HG03135 (cell line): ENCODE measurements around the gene FBLN2.

ENCODE experiments used
- ATAC-seq: cut with Tn5 transposase; IDR thresholded peaks from one replicate; pipeline ENCODE4 v1.9.1; 2021; ENCODE audit warnings: mild to moderate bottlenecking, moderate library complexity; ENCODE audit not compliant: unreplicated experiment

Gene FBLN2

DNA sequence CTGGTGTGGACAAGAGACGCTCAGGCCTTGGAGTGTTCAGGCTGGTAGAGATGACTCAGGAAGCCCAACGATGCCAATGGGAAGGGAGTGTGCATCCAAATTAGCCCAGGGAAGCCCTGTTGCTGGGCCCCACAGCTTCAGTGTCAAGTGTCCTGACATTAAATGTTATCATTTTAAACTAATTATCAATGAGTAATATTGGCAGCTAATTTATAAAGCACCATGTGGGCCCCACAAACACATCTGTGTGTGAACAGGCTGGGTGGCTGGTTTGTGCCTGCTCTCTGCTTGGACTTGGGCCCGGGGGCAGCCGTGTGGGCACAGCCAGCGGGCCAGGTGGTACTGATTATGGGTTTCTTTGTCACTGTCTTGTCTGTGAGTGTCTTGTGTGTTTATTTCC, 15.0 kb downstream of the FBLN2 start:
- ATAC-seq, result no peak

DNA sequence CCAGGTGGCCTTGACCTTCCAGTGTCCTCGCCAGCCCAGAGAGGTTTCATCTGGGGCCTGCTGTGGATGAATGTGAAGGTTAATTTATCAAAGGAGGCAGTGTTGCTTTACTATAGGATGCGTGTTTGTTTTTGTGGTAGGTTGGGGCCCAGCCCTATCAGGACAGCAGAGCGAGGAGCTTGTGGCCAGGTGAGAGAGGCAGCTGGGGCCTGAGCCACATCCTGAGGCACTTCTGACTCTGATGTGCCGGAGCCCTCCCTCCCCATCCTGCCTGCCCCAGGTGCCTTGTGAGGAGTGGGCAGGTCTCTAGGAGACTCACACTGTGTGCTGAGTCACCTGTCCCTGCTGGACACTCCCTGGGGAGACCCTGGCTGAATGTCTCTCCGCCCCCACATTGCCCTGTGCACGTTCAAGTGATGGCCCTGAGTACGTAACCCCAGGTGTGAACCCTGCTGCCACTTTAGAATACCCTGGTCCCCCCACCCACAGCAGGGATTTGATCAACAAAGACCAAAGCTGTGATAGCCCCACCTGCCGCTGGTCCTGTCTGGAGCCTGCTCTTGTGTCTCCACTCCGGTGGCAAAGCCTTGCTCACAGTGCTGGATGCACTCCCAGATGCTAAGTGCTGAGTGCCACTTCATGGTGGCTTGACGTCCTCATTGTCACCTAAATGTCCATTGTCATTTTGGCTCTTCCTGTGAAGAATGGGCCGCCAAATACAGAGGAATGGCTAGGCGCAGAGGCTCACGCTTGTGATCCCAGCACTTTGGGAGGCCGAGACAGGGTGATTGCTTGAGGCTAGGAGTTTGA, 16.0 kb downstream of the FBLN2 start:
- no peak for ATAC-seq

DNA sequence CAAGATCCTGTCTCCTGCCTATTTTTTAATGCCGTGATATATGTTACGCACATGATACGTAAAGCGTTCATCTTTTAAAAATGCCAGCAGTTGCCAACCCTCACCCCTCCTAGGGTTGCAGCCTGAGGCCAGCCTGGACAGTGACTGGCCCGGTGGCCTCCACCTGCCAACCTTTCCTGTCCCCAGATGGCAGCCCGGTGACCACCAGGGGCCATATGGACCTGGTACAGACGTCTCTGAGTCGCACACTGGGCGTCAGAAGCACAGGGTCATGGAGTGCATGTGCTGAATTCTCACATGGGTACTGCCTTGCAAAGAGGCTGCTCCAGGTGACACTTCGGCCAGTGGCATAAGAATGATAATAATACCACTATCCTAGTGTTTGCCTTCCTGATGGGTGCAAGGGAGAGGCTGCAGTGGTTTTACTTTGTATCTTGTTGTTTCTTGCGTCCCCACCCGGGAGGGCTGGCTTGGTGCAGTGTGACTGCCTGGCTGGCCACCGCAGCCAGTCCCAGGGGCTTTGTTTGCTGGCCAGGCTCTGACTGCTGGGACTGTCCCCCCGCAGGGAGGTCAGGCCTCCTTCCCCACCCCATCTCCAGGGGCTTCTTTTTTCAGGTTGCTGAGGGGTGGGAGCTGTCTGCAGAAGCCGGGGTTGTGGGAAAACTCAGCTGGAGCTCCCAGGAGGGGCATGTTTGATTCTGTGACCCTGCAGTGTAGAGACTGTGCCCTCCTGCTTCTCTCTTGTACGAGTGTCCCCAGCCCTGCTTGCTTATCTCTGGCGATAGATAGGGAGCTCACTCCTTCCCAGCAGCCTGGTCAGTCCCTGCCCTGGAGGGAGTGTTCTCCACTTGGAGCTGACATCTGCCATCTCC, 16.9 kb downstream of the FBLN2 start:
- no peak for ATAC-seq

DNA sequence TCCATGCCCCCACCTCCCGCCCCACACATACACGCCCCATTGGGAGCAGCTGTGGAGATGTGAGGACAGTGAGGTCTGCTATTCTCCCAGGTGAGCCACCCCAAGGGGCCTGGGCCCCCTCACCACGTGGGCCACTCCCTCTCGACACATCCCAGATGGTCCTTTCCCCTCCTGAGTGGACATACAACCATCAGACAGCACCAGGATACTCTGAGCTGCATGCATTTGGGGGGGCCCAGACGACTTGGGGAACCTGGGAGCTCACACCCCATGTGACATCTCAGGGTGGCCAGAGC, 17.5 kb downstream of the FBLN2 start:
- ATAC-seq, result no peak

DNA sequence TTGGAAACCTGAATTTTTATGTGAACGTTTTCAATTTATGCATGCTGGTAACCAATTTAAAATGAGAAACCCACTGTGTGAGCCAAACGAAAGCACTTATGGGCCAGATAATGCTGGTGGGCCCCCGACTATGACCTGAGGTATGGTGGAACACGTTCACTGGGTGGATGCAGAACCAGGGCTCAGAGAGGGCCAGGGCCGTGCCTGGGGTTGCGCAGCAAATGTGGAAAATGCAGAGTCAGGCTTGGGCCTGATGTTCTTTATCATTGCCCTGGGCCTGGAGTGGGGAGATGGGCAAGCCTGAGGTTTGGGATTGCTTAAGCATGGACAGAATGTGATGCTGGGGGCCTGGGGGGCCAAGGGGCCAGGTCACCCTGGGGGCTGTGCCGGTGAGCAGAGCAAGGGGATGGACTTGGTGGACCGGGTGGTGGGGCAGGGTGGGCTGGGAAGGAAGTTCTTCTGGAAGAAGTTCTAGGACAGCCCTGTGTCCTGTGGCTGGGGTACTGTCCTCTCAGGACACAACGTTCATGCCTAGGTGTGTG, 17.9 kb downstream of the FBLN2 start:
- ATAC-seq, result no peak

DNA sequence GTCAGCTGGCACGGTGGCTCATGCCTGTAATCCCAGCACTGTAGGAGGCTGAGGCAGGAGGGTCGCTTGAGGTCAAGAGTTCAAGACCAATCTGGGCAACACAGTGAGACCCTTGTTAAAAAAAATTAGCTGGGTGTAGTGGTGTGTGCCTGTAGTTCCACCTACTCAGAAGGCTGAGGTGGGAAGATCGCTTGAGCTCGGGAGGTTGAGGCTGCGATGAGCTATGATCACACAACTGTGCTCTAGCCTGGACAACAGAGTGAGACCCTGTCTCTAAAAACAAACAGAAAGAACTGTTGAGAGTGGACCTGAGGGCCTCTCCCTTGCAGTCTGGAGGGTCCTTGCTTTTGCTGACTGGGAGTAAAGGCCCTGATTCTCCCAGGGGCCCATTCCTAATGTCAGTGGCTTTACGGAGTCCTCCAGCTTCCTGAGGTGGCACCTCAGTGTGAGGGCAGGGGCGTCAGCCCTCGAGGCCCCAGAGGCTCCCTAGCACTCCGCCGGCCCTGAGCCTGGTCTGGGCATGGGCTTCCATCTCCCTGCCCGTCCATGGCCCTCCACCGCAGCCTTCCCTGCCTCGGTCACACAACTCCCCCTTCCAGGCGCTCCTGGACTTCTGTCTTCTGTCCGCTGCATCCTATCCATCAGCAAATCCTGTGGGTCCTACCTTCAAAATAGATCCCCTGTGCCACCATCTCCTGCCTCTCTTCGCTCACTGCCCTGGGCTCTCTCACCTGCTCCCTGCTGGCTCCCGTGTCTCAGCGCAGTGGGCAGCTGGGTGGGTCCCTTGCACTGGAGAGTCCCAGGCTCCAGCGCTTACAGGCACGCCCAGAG, 19.0 kb downstream of the FBLN2 start:
- ATAC-seq, result no peak

DNA sequence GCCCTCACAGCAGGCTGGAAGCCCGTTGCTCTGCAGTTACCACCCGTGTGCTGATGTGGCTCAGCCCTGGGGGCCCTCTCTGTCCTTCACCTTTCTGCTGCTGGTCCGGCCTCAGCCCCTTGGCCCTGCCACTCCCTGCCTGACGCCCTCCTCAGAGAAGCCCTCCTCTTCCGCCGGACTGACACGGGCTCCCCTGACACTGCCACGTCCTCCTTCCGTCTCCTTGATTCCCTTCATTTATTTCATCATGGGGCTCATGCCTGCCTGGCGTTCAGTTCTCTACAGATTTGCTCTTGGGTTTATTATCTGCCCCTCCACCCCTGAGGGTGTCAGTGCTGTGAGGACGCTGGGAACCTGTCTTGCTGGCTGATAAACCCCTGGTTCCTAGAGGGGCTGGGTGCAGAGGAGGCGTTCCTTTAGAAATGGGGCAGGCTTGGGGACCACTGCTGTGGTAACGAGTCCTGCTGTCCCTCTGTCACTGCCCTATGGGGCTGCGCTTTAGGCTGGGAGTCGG, 19.6 kb downstream of the FBLN2 start:
- ATAC-seq, result no peak

DNA sequence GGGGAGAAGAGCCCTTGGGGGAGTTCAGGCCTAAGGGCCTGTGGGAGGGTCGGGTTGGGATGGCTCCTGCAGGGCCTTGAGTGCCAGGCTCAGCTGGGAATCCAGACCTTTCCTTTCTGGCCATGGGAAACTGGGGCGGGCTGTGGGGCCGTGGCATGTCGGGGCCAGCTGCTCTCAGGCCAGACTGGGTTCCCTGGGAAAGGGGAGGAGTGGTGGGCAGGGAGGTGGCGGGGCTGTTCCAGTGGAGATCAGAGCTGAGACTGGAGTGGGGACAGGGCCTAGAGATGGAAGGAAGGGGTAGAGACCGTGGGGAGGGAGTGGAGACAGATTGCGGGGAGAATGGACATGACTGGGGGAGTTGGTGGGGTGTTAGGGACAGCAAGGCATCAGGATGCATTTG, 20.3 kb downstream of the FBLN2 start:
- ATAC-seq, result no peak

DNA sequence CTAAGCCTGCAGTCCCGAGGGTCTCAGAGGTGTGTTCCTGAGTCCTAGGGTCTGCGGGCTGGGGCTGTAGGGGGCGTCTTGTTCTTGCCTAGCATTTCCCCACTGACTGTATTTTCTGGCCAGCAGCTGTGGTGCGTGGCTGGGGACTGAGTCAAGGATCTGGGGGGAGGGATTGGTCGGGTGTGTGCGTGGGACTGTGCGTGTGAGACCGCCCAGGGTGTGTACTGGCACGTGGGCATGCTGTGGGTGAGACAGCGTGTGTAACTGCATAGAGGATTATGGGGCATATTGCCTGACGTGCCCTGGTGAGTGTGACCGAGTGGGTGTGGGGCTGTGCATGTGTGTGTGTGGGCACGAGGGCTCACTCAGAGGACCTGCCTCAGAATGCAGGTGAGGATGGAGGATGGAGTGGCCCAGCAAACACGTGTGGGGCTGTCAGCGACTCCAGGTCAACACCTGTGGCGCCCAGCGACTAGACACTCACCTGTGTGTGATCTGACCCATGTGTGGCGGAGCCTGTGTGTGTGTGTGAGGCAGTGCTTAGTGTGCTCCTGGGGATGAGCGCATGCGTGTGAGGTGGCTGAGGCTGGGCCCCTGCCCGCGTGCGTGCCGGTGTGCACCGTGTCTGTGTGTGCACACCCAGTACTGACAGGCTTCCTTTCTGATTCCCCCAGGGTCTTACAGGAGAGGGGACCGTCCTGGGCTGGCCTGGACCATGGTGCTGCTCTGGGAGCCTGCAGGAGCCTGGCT, 20.9 kb downstream of the FBLN2 start:
- no peak for ATAC-seq

DNA sequence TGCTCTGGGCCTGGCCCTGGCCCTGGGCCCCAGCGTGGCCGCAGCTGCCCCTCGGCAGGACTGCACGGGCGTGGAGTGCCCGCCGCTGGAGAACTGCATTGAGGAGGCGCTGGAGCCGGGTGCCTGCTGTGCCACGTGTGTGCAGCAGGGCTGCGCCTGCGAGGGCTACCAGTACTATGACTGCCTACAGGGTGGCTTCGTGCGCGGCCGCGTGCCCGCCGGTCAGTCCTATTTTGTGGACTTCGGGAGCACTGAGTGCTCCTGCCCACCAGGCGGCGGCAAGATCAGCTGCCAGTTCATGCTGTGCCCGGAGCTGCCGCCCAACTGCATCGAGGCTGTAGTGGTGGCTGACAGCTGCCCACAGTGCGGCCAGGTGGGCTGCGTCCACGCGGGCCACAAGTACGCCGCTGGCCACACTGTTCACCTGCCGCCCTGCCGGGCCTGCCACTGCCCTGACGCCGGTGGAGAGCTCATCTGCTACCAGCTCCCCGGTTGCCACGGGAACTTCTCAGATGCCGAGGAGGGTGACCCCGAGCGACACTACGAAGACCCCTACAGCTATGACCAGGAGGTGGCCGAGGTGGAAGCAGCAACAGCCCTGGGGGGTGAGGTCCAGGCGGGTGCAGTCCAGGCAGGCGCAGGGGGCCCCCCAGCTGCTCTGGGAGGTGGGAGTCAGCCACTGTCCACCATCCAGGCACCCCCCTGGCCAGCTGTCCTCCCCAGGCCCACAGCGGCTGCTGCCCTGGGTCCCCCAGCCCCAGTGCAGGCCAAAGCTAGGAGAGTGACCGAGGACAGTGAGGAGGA, 21.7 kb downstream of the FBLN2 start:
- ATAC-seq, result no peak

DNA sequence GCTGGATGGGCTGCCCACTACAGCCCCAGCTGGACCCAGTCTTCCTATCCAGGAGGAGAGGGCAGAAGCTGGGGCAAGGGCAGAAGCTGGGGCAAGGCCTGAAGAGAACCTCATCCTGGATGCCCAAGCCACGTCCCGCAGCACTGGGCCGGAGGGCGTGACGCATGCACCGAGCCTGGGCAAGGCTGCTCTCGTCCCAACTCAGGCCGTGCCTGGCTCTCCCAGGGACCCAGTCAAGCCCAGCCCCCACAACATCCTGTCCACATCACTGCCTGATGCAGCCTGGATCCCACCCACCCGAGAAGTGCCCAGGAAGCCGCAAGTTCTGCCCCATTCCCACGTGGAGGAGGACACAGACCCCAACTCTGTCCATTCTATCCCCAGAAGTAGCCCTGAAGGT, 22.3 kb downstream of the FBLN2 start:
- no peak for ATAC-seq

DNA sequence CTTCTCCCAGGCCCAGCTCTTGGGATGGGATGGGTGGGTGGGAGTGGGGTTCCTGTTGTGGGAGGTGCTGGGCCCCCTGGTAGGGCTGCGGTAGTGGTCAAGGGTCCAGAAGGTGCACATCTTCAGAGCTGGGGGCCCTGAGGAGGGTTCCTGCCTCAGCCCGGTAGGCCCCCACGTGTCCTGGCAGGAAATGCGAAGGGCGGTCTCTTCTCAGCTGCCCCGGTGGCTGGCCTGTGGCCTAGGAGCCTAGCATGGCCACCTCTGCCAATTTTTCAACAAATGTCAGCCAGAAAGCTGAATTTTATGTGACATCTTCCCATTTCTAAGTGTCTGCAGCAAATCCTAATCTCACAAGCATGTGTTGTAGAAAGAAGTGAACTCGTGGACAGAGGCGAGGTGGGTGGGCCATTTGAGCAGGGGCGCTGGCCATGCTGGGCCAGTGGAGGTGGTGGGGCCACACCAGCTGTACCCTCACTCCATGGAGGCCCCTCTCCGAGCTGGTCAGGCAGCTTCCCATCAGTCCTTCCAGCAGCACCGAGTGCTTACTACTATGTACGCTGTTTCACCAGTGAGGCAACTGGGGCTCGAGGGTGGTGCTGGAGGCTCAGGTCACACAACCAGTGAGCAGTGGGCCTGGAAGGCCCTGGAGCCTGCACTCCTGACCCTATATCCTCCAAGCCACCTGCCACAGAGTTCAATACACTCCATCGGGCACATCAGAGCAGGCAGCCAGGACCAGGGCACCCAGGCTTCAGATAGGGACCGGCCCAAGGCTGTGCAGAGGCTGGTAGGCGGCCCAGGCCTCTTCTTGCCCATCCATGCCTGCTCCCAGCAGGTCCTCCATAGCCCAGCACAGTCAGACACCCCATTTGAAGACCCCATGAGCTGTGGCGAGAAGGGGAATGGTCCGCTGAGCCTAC, 23.2 kb downstream of the FBLN2 start:
- no peak for ATAC-seq

DNA sequence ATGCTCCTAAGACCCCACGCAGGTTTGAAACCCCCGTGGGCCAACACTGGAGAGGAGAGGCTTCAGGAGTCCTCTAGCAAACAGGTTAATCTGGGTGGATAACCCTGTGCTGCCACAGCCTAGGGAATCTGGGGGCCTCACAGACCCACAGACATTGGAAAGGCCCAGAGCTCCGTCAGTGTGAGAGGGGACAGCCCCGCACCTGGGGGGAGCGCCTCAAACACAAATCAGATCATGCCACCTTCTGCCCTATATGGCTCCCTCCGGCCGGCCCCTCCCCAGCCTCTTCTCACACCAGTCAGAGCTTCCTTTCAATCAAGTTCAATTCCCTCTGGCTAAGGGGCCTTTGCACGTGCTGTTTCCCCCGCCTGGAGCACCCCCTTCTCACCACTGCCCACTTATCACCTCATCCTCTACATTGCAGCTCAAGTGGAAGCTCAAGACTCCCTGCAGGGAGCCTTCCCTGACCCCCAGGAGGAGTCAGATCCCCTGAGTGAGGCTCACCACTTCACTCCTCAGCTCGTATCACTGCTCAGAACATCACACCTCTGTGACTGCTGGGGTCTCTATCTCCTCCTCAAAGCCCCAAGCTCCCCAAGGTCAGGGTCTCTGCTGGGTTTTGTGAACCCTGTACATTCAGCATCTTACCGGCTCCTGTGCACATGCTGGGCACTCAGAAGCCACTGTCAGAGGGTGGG, 24.1 kb downstream of the FBLN2 start:
- no peak for ATAC-seq

DNA sequence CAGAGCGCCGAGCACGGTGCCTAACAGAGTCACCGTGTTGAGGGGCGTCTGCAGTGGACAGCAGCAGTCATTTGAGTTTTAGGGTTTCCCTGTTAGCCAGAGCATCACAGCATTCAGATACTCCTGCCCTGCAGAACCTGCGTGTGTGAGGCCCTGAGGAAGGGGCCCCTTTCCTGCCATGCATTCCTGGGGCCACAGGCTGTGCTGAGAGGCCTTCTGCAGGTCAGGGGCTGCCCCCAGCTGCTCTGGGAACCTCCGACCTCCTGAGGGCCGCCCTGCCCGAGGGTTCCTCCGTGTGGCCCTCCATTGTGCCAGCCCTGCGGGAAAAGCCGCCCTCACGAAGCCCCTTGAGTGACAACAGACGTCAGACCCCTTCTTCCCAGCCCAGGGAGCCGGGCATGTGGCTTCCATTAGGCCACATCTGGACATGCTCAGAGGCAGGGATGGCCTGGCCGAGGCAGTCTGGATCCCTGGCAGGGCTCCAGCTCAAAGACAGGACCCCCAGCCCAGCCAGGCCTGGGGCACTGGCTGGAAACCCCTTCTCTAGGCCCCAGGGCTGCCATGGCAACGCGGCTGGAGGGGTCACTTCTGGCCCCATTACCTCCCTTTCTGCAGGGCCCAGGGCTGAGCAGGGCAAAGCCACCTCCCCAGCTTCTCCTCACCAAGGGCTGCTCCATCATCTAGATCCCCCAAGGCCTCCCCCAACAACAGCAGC, 25.3 kb downstream of the FBLN2 start:
- ATAC-seq, result no peak

DNA sequence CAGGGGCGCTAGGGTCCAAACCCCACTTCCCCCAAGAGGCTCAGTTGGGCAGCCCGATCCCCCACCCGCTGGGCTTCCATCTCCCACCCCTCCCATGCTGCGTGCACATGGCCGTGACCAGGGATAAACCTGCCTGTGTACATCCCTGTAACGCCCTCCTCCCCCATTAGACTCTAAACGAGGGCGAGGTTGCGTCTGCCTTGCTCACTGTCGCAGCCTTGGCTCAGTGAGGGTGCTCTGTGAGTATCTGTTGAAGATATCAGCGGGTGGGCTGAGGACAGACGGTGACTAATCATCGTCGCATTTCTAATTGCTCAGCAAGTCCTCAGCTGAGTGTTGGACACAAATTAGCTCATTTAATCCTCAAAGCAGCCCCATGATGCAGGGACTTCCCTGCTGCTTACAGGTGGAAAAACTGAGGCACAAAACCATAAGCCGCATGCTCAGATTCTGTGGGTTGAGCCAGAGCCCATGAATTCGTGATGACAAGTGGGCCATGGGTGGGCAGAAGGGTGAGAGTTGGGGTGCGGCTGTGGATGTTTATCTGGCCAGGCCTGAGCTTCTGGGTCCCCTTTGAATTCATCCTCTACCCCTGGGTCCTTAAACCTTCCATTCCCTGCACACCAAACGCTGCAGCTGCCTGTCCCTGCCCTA, 26.0 kb downstream of the FBLN2 start:
- no peak for ATAC-seq

DNA sequence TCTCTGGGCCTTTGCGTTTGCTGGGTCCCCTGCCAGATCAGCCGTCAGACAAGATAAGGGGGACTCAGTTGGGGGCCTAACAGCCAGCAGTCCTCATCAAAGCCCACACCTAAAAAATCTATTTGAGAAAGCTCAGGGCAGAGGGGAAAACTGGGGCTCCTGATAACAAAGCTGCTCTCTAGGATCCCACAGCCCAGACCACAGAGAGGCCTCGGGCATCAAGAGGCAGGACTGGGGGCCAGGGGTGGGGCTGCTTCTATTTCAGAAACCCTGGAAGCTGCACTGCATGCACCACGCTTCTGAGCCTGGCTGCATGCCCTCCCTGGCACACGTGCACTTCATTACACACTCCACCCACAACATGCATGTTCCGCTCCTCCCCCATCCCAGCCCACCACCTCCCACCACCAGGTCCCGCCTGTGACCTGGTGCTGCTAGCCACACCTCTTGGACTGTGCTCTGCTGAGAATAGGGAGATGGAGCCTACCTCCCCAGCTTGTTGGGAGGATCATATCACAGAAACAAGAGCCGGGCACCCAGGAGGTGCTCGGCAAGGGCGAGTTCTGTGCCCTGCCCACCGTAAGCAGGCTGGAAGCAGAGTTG, 26.6 kb downstream of the FBLN2 start:
- no peak for ATAC-seq
